Sigmoid colon (tissue), 7 donors: Measurements from ENCODE around the gene CYB5B. TPM values are rescaled to one million over a fixed set of nuclear protein-coding genes. Genes with fewer than 3 reads are reported as not detected.

Source experiments
- DNase-seq: peaks from one replicate; pipeline ENCODE4 v3.0.0-alpha.2; 2019
- H3K27ac ChIP-seq, 4 donors: fragments of 200-600 bp; sonication (generic); one replicate each; pipeline ENCODE4 v1.5.1; 2016 to 2019; ENCODE audit warnings: mild to moderate bottlenecking in 1 of 4
- H3K27me3 ChIP-seq, 3 donors: fragments of 200-600 bp; sonication (generic); one replicate each; pipeline ENCODE4 v1.5.1; 2019; ENCODE audit warnings: mild to moderate bottlenecking in 1 of 3
- H3K36me3 ChIP-seq, 4 donors: fragments of 200-600 bp; sonication (generic); one replicate each; pipeline ENCODE4 v1.5.1; 2016 to 2019
- H3K4me1 ChIP-seq, 4 donors: fragments of 200-600 bp; sonication (generic); one replicate each; pipeline ENCODE4 v1.5.1; 2017 to 2019
- H3K4me3 ChIP-seq, 4 donors: fragments of 200-600 bp; sonication (generic); one replicate each; pipeline ENCODE4 v1.5.1; 2017 to 2019; ENCODE audit warnings: mild to moderate bottlenecking in 2 of 4, moderate library complexity in 1 of 4
- H3K9me3 ChIP-seq, 4 donors: fragments of 200-600 bp in 3 of 4; sonication (generic) in 3 of 4; one replicate each; pipeline versions ENCODE4 v1.5.1 to v1.6.1; 2013 to 2019
- CTCF ChIP-seq, 4 experiments: fragments of 450-650 bp in 3 of 4; fragments of 200-600 bp in 1 of 4; IDR thresholded peaks; one replicate each; pipeline ENCODE4 v1.5.1; 2016 to 2019; ENCODE audit warnings: antibody characterized with exemption in 4 of 4, mild to moderate bottlenecking in 3 of 4, moderate library complexity in 2 of 4
- EP300 ChIP-seq, 4 donors: sonication (generic); formaldehyde crosslinking; IDR thresholded peaks; one replicate each; pipeline ENCODE4 v1.6.1; 2017; ENCODE audit warnings: antibody characterized with exemption in 4 of 4
- POLR2A ChIP-seq, 2 donors: fragments of 450-650 bp; IDR thresholded peaks; one replicate each; pipeline ENCODE4 v1.6.1; 2016; ENCODE audit warnings: antibody characterized with exemption in 2 of 2, mild to moderate bottlenecking in 2 of 2, moderate library complexity in 2 of 2
- POLR2AphosphoS5 ChIP-seq, 4 donors: sonication (generic); formaldehyde crosslinking; IDR thresholded peaks; one replicate each; pipeline ENCODE4 v1.6.1; 2017; ENCODE audit warnings: antibody characterized with exemption in 4 of 4
- WGBS, 2 donors: extraction: QIAGEN DNeasy Blood & Tissue Kit; methylation state at CpG; one replicate each; pipeline ENCODE4 v1.1.7; 2013; 5-methylcytosine and 5-hydroxymethylcytosine counted together
- intact Hi-C: fragments of 100-400 bp; cut with DNase I; formaldehyde crosslinking; loops from one replicate; pipeline ENCODE4 v1.15.1; 2023
- polyA plus RNA-seq, 3 donors: library from polyadenylated mRNA; stranded (reverse); fragments of 200-250 nt; gene quantifications; one replicate each; pipeline ENCODE4 v1.2.3, GENCODE V29; 2013
- total RNA-seq, 4 donors: library from RNA; depleted of rRNA; stranded (reverse); fragments of >200 nt; gene quantifications; one replicate each; pipeline ENCODE4 v1.1.0, GENCODE V29; 2016
- donor health status: healthy with polysubstance abuse.
- donor health status: Bipolar disorder and iron deficiency.
- donor health status: healthy.

The CYB5B gene
- total and polyA plus RNA-seq, 7 donors: 24.4 to 196 (median 43.8) TPM

GRCh38 chr16:69476920-69477443 is 52.6 kb downstream of the CYB5B start:
- intact Hi-C loops: loop anchor here (10.0 kb wide), 1 partner anchor 58 kb away; no protein-coding TSS in a partner anchor
- H3K27me3 ChIP-seq: no peaks in the 10 kb centered on the region
- no peaks in the 10 kb centered on the region for H3K36me3 ChIP-seq
- no peak overlapping the region for H3K27ac ChIP-seq
- peaks cover 0 to 11% (median 1%) of the 10 kb centered on the region in 4 donors for H3K4me1 ChIP-seq
- WGBS, 2 donors: 32 to 63% methylated on average over 1 of the region's 1 CpG
- H3K9me3 ChIP-seq: no peaks in the 10 kb centered on the region
- TF ChIP-seq EP300 (IDR thresholded peaks at IDR 0.05): no peak
- no peak for TF ChIP-seq CTCF (IDR thresholded peaks at IDR 0.05)
- TF ChIP-seq POLR2AphosphoS5 (IDR thresholded peaks at IDR 0.05): no peak
- TF ChIP-seq POLR2A (IDR thresholded peaks at IDR 0.05): no peak
- H3K4me3 ChIP-seq: no peak overlapping the region
- no peak for DNase-seq

GRCh38 chr16:69477546-69477945 is 53.1 kb downstream of the CYB5B start:
- Histone ChIP-seq H3K27me3 (no peaks in the 10 kb centered on the region), H3K27ac (no peak overlapping the region), H3K9me3 (no peaks in the 10 kb centered on the region), H3K4me3 (no peak overlapping the region), H3K36me3 (no peaks in the 10 kb centered on the region), H3K4me1 (peaks cover 0 to 15% (median 4%) of the 10 kb centered on the region in 4 donors)
- TF ChIP-seq CTCF (IDR thresholded peaks at IDR 0.05) (no peak), POLR2A (IDR thresholded peaks at IDR 0.05) (no peak), POLR2AphosphoS5 (IDR thresholded peaks at IDR 0.05) (no peak), EP300 (IDR thresholded peaks at IDR 0.05) (no peak)
- WGBS, 2 donors: 43 to 76% methylated on average over 6 of the region's 6 CpGs
- intact Hi-C loops: loop anchor here (10.0 kb wide), 1 partner anchor 57 kb away; no protein-coding TSS in a partner anchor
- DNase-seq: no peak

- no peak for DNase-seq
- intact Hi-C loops: loop anchor here (10.0 kb wide), 1 partner anchor 56 kb away; no protein-coding TSS in a partner anchor
- H3K4me3 ChIP-seq: no peak overlapping the region
- 95 to 96% methylated on average over 6 of the region's 6 CpGs for WGBS, 2 donors
- TF ChIP-seq POLR2AphosphoS5 (IDR thresholded peaks at IDR 0.05): no peak
- TF ChIP-seq EP300 (IDR thresholded peaks at IDR 0.05): no peak
- TF ChIP-seq CTCF (IDR thresholded peaks at IDR 0.05): no peak
- H3K27ac ChIP-seq: no peak overlapping the region
- no peaks in the 10 kb centered on the region for H3K9me3 ChIP-seq
- H3K36me3 ChIP-seq: no peaks in the 10 kb centered on the region
- H3K4me1 ChIP-seq: peaks cover 0 to 17% (median 4%) of the 10 kb centered on the region in 4 donors
- no peaks in the 10 kb centered on the region for H3K27me3 ChIP-seq
Measured at GRCh38 chr16:69478685-69479084, 54.3 kb downstream of the CYB5B start.

GRCh38 chr16:69479775-69480174 is 55.4 kb downstream of the CYB5B start:
- Histone ChIP-seq H3K9me3 (no peaks in the 10 kb centered on the region), H3K36me3 (no peaks in the 10 kb centered on the region), H3K4me1 (peaks cover 0 to 17% (median 4%) of the 10 kb centered on the region in 4 donors), H3K27ac (no peak overlapping the region), H3K27me3 (no peaks in the 10 kb centered on the region), H3K4me3 (no peak overlapping the region)
- intact Hi-C loops: loop anchor here (10.0 kb wide), 1 partner anchor 55 kb away; no protein-coding TSS in a partner anchor
- DNase-seq: no peak
- WGBS, 2 donors: 84 to 92% methylated on average over 3 of the region's 3 CpGs
- TF ChIP-seq CTCF (IDR thresholded peaks at IDR 0.05) (no peak), POLR2AphosphoS5 (IDR thresholded peaks at IDR 0.05) (no peak), POLR2A (IDR thresholded peaks at IDR 0.05) (no peak), EP300 (IDR thresholded peaks at IDR 0.05) (no peak)
